Astrocyte (in vitro differentiated cells and primary cell): ENCODE measurements around the gene PTMA. TPM values are rescaled to one million over a fixed set of nuclear protein-coding genes. Genes with fewer than 3 reads are reported as not detected.

Experiments
- DNase-seq: peaks from one replicate; pipeline ENCODE4 v3.0.0-alpha.2; 2010; ENCODE audit warnings: low read depth
- FAIRE-seq: peaks from 2 replicates; lab custom pipeline; 2011; peaks lifted over from hg19 to GRCh38; lab: Jason Lieb, UNC
- H2AFZ ChIP-seq: 2 replicates; pipeline ENCODE4 v1.6.0; 2012; ENCODE audit warnings: low read depth, low read length, inconsistent platforms
- H3K27ac ChIP-seq: 2 replicates; pipeline ENCODE4 v1.5.1; 2011; ENCODE audit warnings: low read depth, low read length, inconsistent platforms
- H3K27me3 ChIP-seq: 2 replicates; pipeline ENCODE4 v1.6.0; 2011; ENCODE audit warnings: low read length, inconsistent platforms; ENCODE audit not compliant: insufficient read depth
- H3K36me3 ChIP-seq: 2 replicates; pipeline ENCODE4 v1.5.1; 2011; ENCODE audit warnings: low read length, inconsistent platforms; ENCODE audit not compliant: insufficient read depth
- H3K4me1 ChIP-seq: 2 replicates; pipeline ENCODE4 v1.5.1; 2011; ENCODE audit warnings: low read length, inconsistent platforms; ENCODE audit not compliant: insufficient read depth
- H3K4me2 ChIP-seq: 2 replicates; pipeline ENCODE4 v1.6.0; 2012; ENCODE audit warnings: low read length, inconsistent platforms
- H3K4me3 ChIP-seq: 2 replicates; pipeline ENCODE4 v1.5.1; 2011; ENCODE audit warnings: low read depth, mild to moderate bottlenecking, low read length, inconsistent platforms; ENCODE audit not compliant: insufficient read depth
- H3K79me2 ChIP-seq: 2 replicates; pipeline ENCODE4 v1.6.0; 2012; ENCODE audit warnings: mild to moderate bottlenecking, low read length, inconsistent platforms; ENCODE audit not compliant: insufficient read depth
- H3K9ac ChIP-seq: 2 replicates; pipeline ENCODE4 v1.6.0; 2012; ENCODE audit warnings: mild to moderate bottlenecking, low read length, inconsistent platforms
- H3K9me3 ChIP-seq: 2 replicates; pipeline ENCODE4 v1.5.1; 2012; ENCODE audit warnings: low read depth, mild to moderate bottlenecking, low read length, inconsistent platforms; ENCODE audit not compliant: insufficient read depth
- H4K20me1 ChIP-seq: 2 replicates; pipeline ENCODE4 v1.6.0; 2012; ENCODE audit warnings: low read length, inconsistent platforms; ENCODE audit not compliant: insufficient read depth
- H3K27ac Mint-ChIP-seq: one replicate; pipeline ENCODE4 v1.8.0; 2021; ENCODE audit warnings: mild to moderate bottlenecking, mixed read lengths; ENCODE audit not compliant: unreplicated experiment
- H3K27me3 Mint-ChIP-seq: one replicate; pipeline ENCODE4 v1.8.0; 2021; ENCODE audit warnings: low read depth, mixed read lengths; ENCODE audit not compliant: unreplicated experiment
- H3K36me3 Mint-ChIP-seq: one replicate; pipeline ENCODE4 v1.8.0; 2021; ENCODE audit warnings: low read depth, mixed read lengths; ENCODE audit not compliant: unreplicated experiment
- H3K4me1 Mint-ChIP-seq: one replicate; pipeline ENCODE4 v1.8.0; 2021; ENCODE audit warnings: low read depth, mixed read lengths; ENCODE audit not compliant: unreplicated experiment
- H3K4me3 Mint-ChIP-seq: one replicate; pipeline ENCODE4 v1.8.0; 2021; ENCODE audit warnings: mild to moderate bottlenecking, moderate library complexity, mixed read lengths; ENCODE audit not compliant: unreplicated experiment
- H3K9me3 Mint-ChIP-seq: one replicate; pipeline ENCODE4 v1.8.0; 2021; ENCODE audit warnings: mild to moderate bottlenecking, mixed read lengths; ENCODE audit not compliant: unreplicated experiment
- EZH2 ChIP-seq: IDR thresholded peaks from 2 replicates; pipeline ENCODE4 v1.6.1; 2012; ENCODE audit warnings: mild to moderate bottlenecking, low read length, inconsistent platforms; ENCODE audit not compliant: insufficient read depth
- total RNA-seq: library from RNA; stranded (reverse); gene quantifications from 2 replicates; pipeline ENCODE4 v1.2.1, GENCODE V29; 2021
- TF ChIP-seq, protein P1 (sequence below): IDR thresholded peaks from 2 replicates; pipeline ENCODE4 v1.5.1; 2011; ENCODE audit warnings: low read depth, mild to moderate bottlenecking, inconsistent platforms, low read length, moderate library complexity; ENCODE audit not compliant: insufficient read depth

The PTMA gene
- total RNA-seq, 1 donor from 2014 or later, result 469 TPM

DNA sequence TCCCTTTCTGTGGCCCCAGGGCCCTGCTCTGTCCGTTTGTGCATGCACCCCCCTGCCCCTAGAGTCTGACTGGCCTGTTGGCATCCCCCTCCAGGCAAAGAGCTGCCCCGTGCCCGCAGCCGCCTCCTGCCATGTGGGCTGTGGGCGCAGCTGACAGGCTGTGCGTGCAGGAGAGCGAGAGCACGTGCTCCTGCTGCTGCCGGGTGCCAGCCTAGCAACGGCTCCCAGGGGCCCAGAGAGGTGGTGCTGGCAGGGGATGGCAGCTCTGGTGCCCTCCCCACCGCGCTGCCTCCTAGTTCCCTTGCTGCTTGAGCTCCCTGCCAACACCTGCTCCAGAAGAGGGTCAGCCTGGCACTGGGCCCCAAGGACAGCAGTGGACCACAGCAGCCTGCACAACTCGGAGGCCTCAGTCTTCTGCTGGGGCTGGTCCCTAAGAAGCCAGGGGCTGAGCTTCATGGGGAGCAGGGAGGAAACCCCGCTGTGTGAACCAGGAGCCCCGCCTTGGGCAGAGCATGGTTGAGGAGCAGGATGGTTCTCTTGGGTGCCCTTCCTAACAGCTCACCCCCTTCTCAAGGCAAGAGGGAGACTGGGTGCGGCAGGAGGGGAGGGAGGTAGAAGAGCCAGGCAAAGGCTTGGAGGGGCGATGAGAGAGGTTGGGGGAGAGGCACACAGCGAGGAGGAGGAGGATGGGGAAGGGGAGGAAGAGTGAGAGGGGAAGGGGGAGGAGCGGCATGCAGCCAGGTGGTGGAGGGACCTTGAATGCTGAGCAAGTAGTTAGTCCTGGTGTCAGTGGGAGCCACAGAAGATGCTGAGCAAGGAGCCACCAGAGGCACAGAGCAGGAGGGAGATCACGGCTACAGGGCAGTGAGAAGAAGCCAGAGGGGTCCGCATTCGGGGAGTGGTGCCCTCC is 23.8 kb upstream of the PTMA start:
- Mint-ChIP-seq H3K9me3 (no peaks in the 10 kb centered on the region), H3K36me3 (no peaks in the 10 kb centered on the region), H3K4me3 (no peak overlapping the region), H3K4me1 (peaks cover 4% of the 10 kb centered on the region), H3K27ac (no peak overlapping the region), H3K27me3 (peaks cover 15% of the 10 kb centered on the region)
- H3K4me3 ChIP-seq, result no peak overlapping the region
- TF ChIP-seq EZH2, result no peak
- TF ChIP-seq, protein P1, sequence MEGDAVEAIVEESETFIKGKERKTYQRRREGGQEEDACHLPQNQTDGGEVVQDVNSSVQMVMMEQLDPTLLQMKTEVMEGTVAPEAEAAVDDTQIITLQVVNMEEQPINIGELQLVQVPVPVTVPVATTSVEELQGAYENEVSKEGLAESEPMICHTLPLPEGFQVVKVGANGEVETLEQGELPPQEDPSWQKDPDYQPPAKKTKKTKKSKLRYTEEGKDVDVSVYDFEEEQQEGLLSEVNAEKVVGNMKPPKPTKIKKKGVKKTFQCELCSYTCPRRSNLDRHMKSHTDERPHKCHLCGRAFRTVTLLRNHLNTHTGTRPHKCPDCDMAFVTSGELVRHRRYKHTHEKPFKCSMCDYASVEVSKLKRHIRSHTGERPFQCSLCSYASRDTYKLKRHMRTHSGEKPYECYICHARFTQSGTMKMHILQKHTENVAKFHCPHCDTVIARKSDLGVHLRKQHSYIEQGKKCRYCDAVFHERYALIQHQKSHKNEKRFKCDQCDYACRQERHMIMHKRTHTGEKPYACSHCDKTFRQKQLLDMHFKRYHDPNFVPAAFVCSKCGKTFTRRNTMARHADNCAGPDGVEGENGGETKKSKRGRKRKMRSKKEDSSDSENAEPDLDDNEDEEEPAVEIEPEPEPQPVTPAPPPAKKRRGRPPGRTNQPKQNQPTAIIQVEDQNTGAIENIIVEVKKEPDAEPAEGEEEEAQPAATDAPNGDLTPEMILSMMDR, result no peak
- no peak for FAIRE-seq
- H3K27ac ChIP-seq, result no peak overlapping the region
- no peaks in the 10 kb centered on the region for H3K27me3 ChIP-seq
- no peak overlapping the region for H3K4me2 ChIP-seq
- no peaks in the 10 kb centered on the region for H3K79me2 ChIP-seq
- H4K20me1 ChIP-seq, result no peaks in the 10 kb centered on the region
- no peak for DNase-seq
- H3K9ac ChIP-seq, result no peak overlapping the region
- no peaks in the 10 kb centered on the region for H3K36me3 ChIP-seq
- no peak overlapping the region for H2AFZ ChIP-seq
- H3K9me3 ChIP-seq, result no peaks in the 10 kb centered on the region
- H3K4me1 ChIP-seq, result peaks cover 11% of the 10 kb centered on the region

DNA sequence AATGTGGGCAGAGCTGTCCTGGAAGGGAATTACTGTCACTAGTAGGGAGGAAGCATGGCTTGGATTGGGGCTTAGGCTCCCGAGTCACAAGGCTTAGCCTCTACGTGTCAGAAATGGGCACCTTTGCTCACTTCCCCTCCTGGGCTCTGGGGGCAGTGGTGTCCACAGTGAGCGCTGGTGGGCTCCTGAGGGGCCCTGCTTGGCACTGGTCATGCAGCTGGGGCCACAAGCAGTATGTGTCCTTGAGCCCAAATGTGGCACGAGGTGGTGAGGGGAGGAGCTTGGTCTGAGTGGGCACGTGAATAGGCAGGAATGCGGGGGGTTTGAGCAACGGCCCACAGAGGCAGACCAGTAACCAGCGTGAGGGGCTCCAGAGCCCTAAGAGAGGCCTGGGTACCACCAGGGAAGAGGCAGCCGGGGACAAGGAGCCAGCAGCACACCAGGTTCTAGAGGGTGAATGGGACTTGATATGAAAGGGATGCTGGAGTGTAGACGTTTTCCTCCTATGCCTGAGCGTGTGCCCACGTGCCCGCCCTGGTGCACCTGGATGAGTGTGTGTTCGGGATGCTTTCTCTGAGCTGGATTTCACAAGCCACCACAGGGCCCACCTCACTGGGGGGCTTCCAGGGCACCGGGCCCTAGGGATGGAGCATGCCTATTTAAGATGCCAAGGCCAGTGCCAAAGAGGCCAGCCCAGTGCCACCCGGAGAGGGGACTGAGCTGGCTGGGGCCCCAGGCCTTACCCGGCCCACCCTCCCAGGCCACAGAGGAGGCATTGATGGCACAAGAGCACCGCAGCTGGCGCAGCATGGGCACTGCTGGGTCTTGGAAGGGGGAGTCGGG is 22.8 kb upstream of the PTMA start:
- no peak for DNase-seq
- TF ChIP-seq, protein P1, result no peak
- TF ChIP-seq EZH2, result no peak
- peaks cover 4% of the 10 kb centered on the region for H3K4me1 Mint-ChIP-seq
- H4K20me1 ChIP-seq, result no peaks in the 10 kb centered on the region
- no peaks in the 10 kb centered on the region for H3K36me3 Mint-ChIP-seq
- no peaks in the 10 kb centered on the region for H3K9me3 ChIP-seq
- no peaks in the 10 kb centered on the region for H3K27me3 ChIP-seq
- H3K4me2 ChIP-seq, result no peak overlapping the region
- peaks cover 18% of the 10 kb centered on the region for H3K27me3 Mint-ChIP-seq
- no peaks in the 10 kb centered on the region for H3K9me3 Mint-ChIP-seq
- no peak overlapping the region for H2AFZ ChIP-seq
- no peak for FAIRE-seq
- H3K27ac Mint-ChIP-seq, result no peak overlapping the region
- H3K4me3 ChIP-seq, result no peak overlapping the region
- no peaks in the 10 kb centered on the region for H3K79me2 ChIP-seq
- H3K4me1 ChIP-seq, result peaks cover 8% of the 10 kb centered on the region
- H3K36me3 ChIP-seq, result no peaks in the 10 kb centered on the region
- peak overlapping the region; percentile 54 for H3K4me3 Mint-ChIP-seq
- no peak overlapping the region for H3K27ac ChIP-seq
- H3K9ac ChIP-seq, result no peak overlapping the region
